Suprapubic skin (tissue), 4 donors: Measurements from ENCODE around the gene C11orf24.

ENCODE experiments used
- EP300 ChIP-seq: sonication (generic); formaldehyde crosslinking; IDR thresholded peaks from one replicate; pipeline ENCODE4 v1.6.1; 2017; ENCODE audit warnings: antibody characterized with exemption
- POLR2A ChIP-seq, 2 donors: fragments of 450-650 bp; IDR thresholded peaks; one replicate each; pipeline ENCODE4 v1.6.1; 2017; ENCODE audit warnings: antibody characterized with exemption in 2 of 2, mild to moderate bottlenecking in 2 of 2, moderate library complexity in 2 of 2
- POLR2AphosphoS5 ChIP-seq, 3 donors: sonication (generic); formaldehyde crosslinking; IDR thresholded peaks; one replicate each; pipeline ENCODE4 v1.6.1; 2017; ENCODE audit warnings: antibody characterized with exemption in 3 of 3
- TF ChIP-seq, protein P1 (sequence below), 2 donors: fragments of 200-600 bp in 1 of 2; fragments of 450-650 bp in 1 of 2; sonication (generic) in 1 of 2; IDR thresholded peaks; one replicate each; pipeline ENCODE4 v1.5.1; 2016 to 2019; ENCODE audit warnings: antibody characterized with exemption in 2 of 2, mild to moderate bottlenecking in 1 of 2, moderate library complexity in 1 of 2

DNA sequence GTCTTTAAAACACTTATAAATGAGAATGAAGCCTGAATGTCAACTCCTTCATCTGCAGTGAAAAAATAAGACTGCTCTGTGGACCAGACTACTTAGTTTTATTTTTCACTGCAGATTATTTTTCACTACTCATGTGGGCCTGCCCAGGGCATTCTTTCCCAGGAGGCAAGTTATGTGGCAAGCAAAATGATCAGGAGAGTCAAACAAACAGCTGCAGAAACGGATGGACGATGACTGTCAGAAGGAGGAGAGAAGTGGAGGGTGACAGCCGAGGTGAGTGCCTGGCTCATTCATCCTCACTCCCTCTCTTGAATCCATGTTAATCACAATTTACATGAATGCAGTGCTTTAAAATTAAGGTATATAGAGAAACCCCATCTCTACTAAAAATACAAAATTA is 34.9 kb upstream of the C11orf24 start:
- TF ChIP-seq, protein P1, sequence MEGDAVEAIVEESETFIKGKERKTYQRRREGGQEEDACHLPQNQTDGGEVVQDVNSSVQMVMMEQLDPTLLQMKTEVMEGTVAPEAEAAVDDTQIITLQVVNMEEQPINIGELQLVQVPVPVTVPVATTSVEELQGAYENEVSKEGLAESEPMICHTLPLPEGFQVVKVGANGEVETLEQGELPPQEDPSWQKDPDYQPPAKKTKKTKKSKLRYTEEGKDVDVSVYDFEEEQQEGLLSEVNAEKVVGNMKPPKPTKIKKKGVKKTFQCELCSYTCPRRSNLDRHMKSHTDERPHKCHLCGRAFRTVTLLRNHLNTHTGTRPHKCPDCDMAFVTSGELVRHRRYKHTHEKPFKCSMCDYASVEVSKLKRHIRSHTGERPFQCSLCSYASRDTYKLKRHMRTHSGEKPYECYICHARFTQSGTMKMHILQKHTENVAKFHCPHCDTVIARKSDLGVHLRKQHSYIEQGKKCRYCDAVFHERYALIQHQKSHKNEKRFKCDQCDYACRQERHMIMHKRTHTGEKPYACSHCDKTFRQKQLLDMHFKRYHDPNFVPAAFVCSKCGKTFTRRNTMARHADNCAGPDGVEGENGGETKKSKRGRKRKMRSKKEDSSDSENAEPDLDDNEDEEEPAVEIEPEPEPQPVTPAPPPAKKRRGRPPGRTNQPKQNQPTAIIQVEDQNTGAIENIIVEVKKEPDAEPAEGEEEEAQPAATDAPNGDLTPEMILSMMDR (IDR thresholded peaks at IDR 0.05), result no peak
- TF ChIP-seq POLR2A (IDR thresholded peaks at IDR 0.05) (no peak), EP300 (no peak), POLR2AphosphoS5 (IDR thresholded peaks at IDR 0.05) (no peak)
